Activated naive CD4-positive, alpha-beta T cell treated with anti-CD3 and anti-CD28 coated beads for 36 hours (primary cell): ENCODE measurements around the gene TTC31. TPM values are rescaled to one million over a fixed set of nuclear protein-coding genes. Genes with fewer than 3 reads are reported as not detected.
"Not testable (repeated sequence)": the region's sequence is repeated elsewhere in the genome, so short reads cannot be mapped to it uniquely, and the experiment has no call there.

ENCODE experiments used
- CTCF ChIA-PET: fragments of 350-600 bp; sonication (Branson Sonifier 250); formaldehyde crosslinking; loops from one replicate; lab custom pipeline; 2021; ENCODE audit warnings: antibody characterized with exemption; lab: Charles Lee
- DNase-seq: peaks from one replicate; pipeline ENCODE4 v3.0.0-alpha.2; 2020
- H3K27ac Mint-ChIP-seq: one replicate; pipeline ENCODE4 v1.8.0; 2021; ENCODE audit warnings: mild to moderate bottlenecking, mixed read lengths
- H3K27me3 Mint-ChIP-seq: one replicate; pipeline ENCODE4 v1.8.0; 2021; ENCODE audit warnings: low read depth, mixed read lengths
- H3K36me3 Mint-ChIP-seq: one replicate; pipeline ENCODE4 v1.8.0; 2021; ENCODE audit warnings: low read depth, mixed read lengths
- H3K4me1 Mint-ChIP-seq: one replicate; pipeline ENCODE4 v1.8.0; 2021; ENCODE audit warnings: low read depth, mixed read lengths
- H3K4me3 Mint-ChIP-seq: one replicate; pipeline ENCODE4 v1.8.0; 2021; ENCODE audit warnings: mild to moderate bottlenecking, moderate library complexity, mixed read lengths
- H3K9me3 Mint-ChIP-seq: one replicate; pipeline ENCODE4 v1.8.0; 2021; ENCODE audit warnings: mixed read lengths
- intact Hi-C: fragments of 100-400 bp; cut with micrococcal nuclease; formaldehyde crosslinking; loops from one replicate; pipeline ENCODE4 v1.15.1; 2023
- total RNA-seq, 2 experiments: library from RNA; stranded (reverse); gene quantifications; one replicate each; pipeline ENCODE4 v1.2.3, GENCODE V29; 2021

The TTC31 gene
- total RNA-seq, 2 experiments from 2014 or later: 29.5 to 30.6 TPM

- peak overlapping the region; percentile 98 for H3K4me3 Mint-ChIP-seq
- no peaks in the 10 kb centered on the region for H3K9me3 Mint-ChIP-seq
- H3K36me3 Mint-ChIP-seq: peaks cover 18% of the 10 kb centered on the region
- H3K27ac Mint-ChIP-seq: peak overlapping the region; percentile 98
- intact Hi-C loops: loop anchor here (1.0 kb wide), 3 partner anchors 10 to 19 kb away; partner anchors contain the start of genes TTC31 and WBP1
- CTCF ChIA-PET: interaction anchor here (1.0 to 2.9 kb wide), 4 partner anchors 9 to 143 kb away, joined by 3 to 31 read pairs (median 4); partner anchors contain the start of genes CCDC142 and TTC31
- no peak for DNase-seq
- no peaks in the 10 kb centered on the region for H3K27me3 Mint-ChIP-seq
- H3K4me1 Mint-ChIP-seq: peaks cover 20% of the 10 kb centered on the region
These were observed 10.0 kb upstream of the TTC31 start for GRCh38 chr2:74472945-74473258.

GRCh38 chr2:74474481-74474880 lies 8.4 kb upstream of the TTC31 start:
- Mint-ChIP-seq H3K9me3 (no peaks in the 10 kb centered on the region), H3K27me3 (no peaks in the 10 kb centered on the region), H3K36me3 (peaks cover 21% of the 10 kb centered on the region), H3K4me1 (peaks cover 23% of the 10 kb centered on the region), H3K27ac (no peak overlapping the region), H3K4me3 (peak overlapping the region; percentile 12)
- intact Hi-C loops: loop anchor here (2.0 kb wide), 1 partner anchor 142 kb away; no protein-coding TSS in a partner anchor
- CTCF ChIA-PET: interaction anchor here (0.7 to 1.1 kb wide), 3 partner anchors 9 to 139 kb away, joined by 3 to 4 read pairs (median 4); partner anchors contain the start of genes CCDC142 and TTC31
- DNase-seq: no peak

GRCh38 chr2:74474899-74475298 lies 8.0 kb upstream of the TTC31 start:
- no peaks in the 10 kb centered on the region for H3K9me3 Mint-ChIP-seq
- H3K27me3 Mint-ChIP-seq: no peaks in the 10 kb centered on the region
- H3K27ac Mint-ChIP-seq: no peak overlapping the region
- H3K36me3 Mint-ChIP-seq: peaks cover 22% of the 10 kb centered on the region
- no peak for DNase-seq
- intact Hi-C loops: loop anchor here (2.0 kb wide), 1 partner anchor 142 kb away; no protein-coding TSS in a partner anchor
- CTCF ChIA-PET: interaction anchor here (0.9 to 1.2 kb wide), 6 partner anchors 8 to 140 kb away, joined by 3 to 5 read pairs (median 4); partner anchors contain the start of genes CCDC142, TTC31 and WBP1
- H3K4me1 Mint-ChIP-seq: peaks cover 23% of the 10 kb centered on the region
- no peak overlapping the region for H3K4me3 Mint-ChIP-seq

- Mint-ChIP-seq H3K27ac (no peak overlapping the region), H3K4me3 (peak overlapping the region; percentile 93), H3K36me3 (peaks cover 16% of the 10 kb centered on the region), H3K4me1 (peaks cover 32% of the 10 kb centered on the region), H3K9me3 (no peaks in the 10 kb centered on the region), H3K27me3 (no peaks in the 10 kb centered on the region)
- intact Hi-C loops: loop anchor here (5.0 kb wide), 1 partner anchor 236 kb away; no protein-coding TSS in a partner anchor
- no peak for DNase-seq
- CTCF ChIA-PET: interaction anchor here (1.1 to 8.2 kb wide), 10 partner anchors 9 to 104 kb away, joined by 3 to 144 read pairs (median 9); partner anchors contain the start of genes HTRA2, INO80B, LBX2 and MRPL53
These were observed 1.4 kb upstream of the TTC31 start for GRCh38 chr2:74481431-74481830.

- Mint-ChIP-seq H3K9me3 (no peaks in the 10 kb centered on the region), H3K4me3 (peak overlapping the region; percentile 93), H3K4me1 (peaks cover 32% of the 10 kb centered on the region), H3K27me3 (no peaks in the 10 kb centered on the region), H3K27ac (peak overlapping the region; percentile 98), H3K36me3 (peaks cover 16% of the 10 kb centered on the region)
- CTCF ChIA-PET: interaction anchor here (0.5 to 8.2 kb wide), 18 partner anchors 7 to 109 kb away, joined by 3 to 144 read pairs (median 6); partner anchors contain the start of genes AUP1, HTRA2, INO80B and LBX2
- intact Hi-C loops: loop anchor here (2.0 to 5.0 kb wide), 2 partner anchors 235 to 353 kb away; partner anchors contain the start of gene HK2
- DNase-seq: peak; percentile 57
These were observed 700 bp upstream of the TTC31 start for GRCh38 chr2:74481961-74482800.

- CTCF ChIA-PET: interaction anchor here (0.6 to 8.2 kb wide), 19 partner anchors 8 to 804 kb away, joined by 3 to 144 read pairs (median 4); partner anchors contain the start of genes HTRA2, INO80B and MRPL53
- DNase-seq, H3K27me3 Mint-ChIP-seq, H3K9me3 Mint-ChIP-seq: not testable (repeated sequence)
- H3K36me3 Mint-ChIP-seq: peaks cover 18% of the 10 kb centered on the region
- H3K4me1 Mint-ChIP-seq: peaks cover 32% of the 10 kb centered on the region
- intact Hi-C loops: loop anchor here (1.0 to 5.0 kb wide), 11 partner anchors 11 to 393 kb away; partner anchors contain the start of genes AUP1, HK2, HTRA2 and MRPL53
- H3K27ac Mint-ChIP-seq: peak overlapping the region; percentile 98
- H3K4me3 Mint-ChIP-seq: peak overlapping the region; percentile 93
These were observed 839 bp downstream of the TTC31 start for GRCh38 chr2:74483675-74484164.

GRCh38 chr2:74486141-74486540 lies 3.3 kb downstream of the TTC31 start:
- intact Hi-C loops: no loop called here
- H3K9me3 Mint-ChIP-seq: no peaks in the 10 kb centered on the region
- no peak for DNase-seq
- H3K4me1 Mint-ChIP-seq: peaks cover 15% of the 10 kb centered on the region
- H3K27ac Mint-ChIP-seq: no peak overlapping the region
- H3K4me3 Mint-ChIP-seq: no peak overlapping the region
- H3K36me3 Mint-ChIP-seq: peaks cover 16% of the 10 kb centered on the region
- CTCF ChIA-PET: interaction anchor here (8.2 kb wide), 1 partner anchor 100 kb away, joined by 144 read pairs; no protein-coding TSS in a partner anchor
- no peaks in the 10 kb centered on the region for H3K27me3 Mint-ChIP-seq

- Mint-ChIP-seq H3K36me3 (peaks cover 27% of the 10 kb centered on the region), H3K27me3 (no peaks in the 10 kb centered on the region), H3K4me3 (no peak overlapping the region), H3K27ac (no peak overlapping the region), H3K4me1 (peaks cover 6% of the 10 kb centered on the region), H3K9me3 (no peaks in the 10 kb centered on the region)
- intact Hi-C loops: no loop called here
- DNase-seq: no peak
- CTCF ChIA-PET: interaction anchor here (0.6 kb wide), 1 partner anchor 172 kb away, joined by 3 read pairs; no protein-coding TSS in a partner anchor
These were observed 6.0 kb downstream of the TTC31 start for GRCh38 chr2:74488643-74489481.

GRCh38 chr2:74489906-74490305 lies 7.0 kb downstream of the TTC31 start:
- CTCF ChIA-PET: no interaction called here
- Mint-ChIP-seq H3K36me3 (peaks cover 27% of the 10 kb centered on the region), H3K27ac (no peak overlapping the region)

GRCh38 chr2:74491648-74492544 lies 9.0 kb downstream of the TTC31 start:
- CTCF ChIA-PET: interaction anchor here (1.3 to 3.9 kb wide), 2 partner anchors 9 to 95 kb away, joined by 4 to 21 read pairs; partner anchors contain the start of genes CCDC142 and TTC31
- no peaks in the 10 kb centered on the region for H3K4me1 Mint-ChIP-seq
- H3K27ac Mint-ChIP-seq: no peak overlapping the region
- intact Hi-C loops: no loop called here
- H3K4me3 Mint-ChIP-seq: no peak overlapping the region
- peaks cover 21% of the 10 kb centered on the region for H3K36me3 Mint-ChIP-seq
- no peak for DNase-seq
- no peaks in the 10 kb centered on the region for H3K9me3 Mint-ChIP-seq
- no peaks in the 10 kb centered on the region for H3K27me3 Mint-ChIP-seq

More at GRCh38 chr2:74489906-74490305, 7.0 kb downstream of the TTC31 start:
- H3K27me3 Mint-ChIP-seq: no peaks in the 10 kb centered on the region
- no peak overlapping the region for H3K4me3 Mint-ChIP-seq
- H3K4me1 Mint-ChIP-seq: peaks cover 2% of the 10 kb centered on the region
- DNase-seq: no peak
- no peaks in the 10 kb centered on the region for H3K9me3 Mint-ChIP-seq
- intact Hi-C loops: no loop called here
